Osteocyte (in vitro differentiated cells): ENCODE results near the gene GINS2. TPM values are rescaled to one million over a fixed set of nuclear protein-coding genes. Genes with fewer than 3 reads are reported as not detected.

Experiments used
- DNase-seq: peaks from one replicate; pipeline ENCODE4 v3.0.0; 2021; ENCODE audit warnings: mixed read lengths; ENCODE audit not compliant: unreplicated experiment; ENCODE audit errors: extremely low spot score
- H3K27ac Mint-ChIP-seq: one replicate; pipeline ENCODE4 v1.8.0; 2021; ENCODE audit warnings: mild to moderate bottlenecking, mixed read lengths; ENCODE audit not compliant: unreplicated experiment
- H3K27me3 Mint-ChIP-seq: one replicate; pipeline ENCODE4 v1.8.0; 2021; ENCODE audit warnings: mixed read lengths; ENCODE audit not compliant: unreplicated experiment
- H3K36me3 Mint-ChIP-seq: one replicate; pipeline ENCODE4 v1.8.0; 2021; ENCODE audit warnings: mixed read lengths; ENCODE audit not compliant: unreplicated experiment
- H3K4me1 Mint-ChIP-seq: one replicate; pipeline ENCODE4 v1.8.0; 2021; ENCODE audit warnings: mixed read lengths; ENCODE audit not compliant: unreplicated experiment
- H3K4me3 Mint-ChIP-seq: one replicate; pipeline ENCODE4 v1.8.0; 2021; ENCODE audit warnings: mild to moderate bottlenecking, moderate library complexity, mixed read lengths; ENCODE audit not compliant: unreplicated experiment
- H3K9me3 Mint-ChIP-seq: one replicate; pipeline ENCODE4 v1.8.0; 2021; ENCODE audit warnings: mixed read lengths; ENCODE audit not compliant: unreplicated experiment
- CTCF ChIP-seq: fragments of 200-600 bp; sonication (generic); IDR thresholded peaks from 2 replicates; pipeline ENCODE4 v1.5.0; 2021; ENCODE audit warnings: antibody characterized with exemption, mild to moderate bottlenecking, moderate library complexity
- total RNA-seq: library from RNA; stranded (reverse); gene quantifications from 2 replicates; pipeline ENCODE4 v1.2.1, GENCODE V29; 2021

The GINS2 gene
- total RNA-seq, 1 donor from 2014 or later: 5.7 TPM

DNA sequence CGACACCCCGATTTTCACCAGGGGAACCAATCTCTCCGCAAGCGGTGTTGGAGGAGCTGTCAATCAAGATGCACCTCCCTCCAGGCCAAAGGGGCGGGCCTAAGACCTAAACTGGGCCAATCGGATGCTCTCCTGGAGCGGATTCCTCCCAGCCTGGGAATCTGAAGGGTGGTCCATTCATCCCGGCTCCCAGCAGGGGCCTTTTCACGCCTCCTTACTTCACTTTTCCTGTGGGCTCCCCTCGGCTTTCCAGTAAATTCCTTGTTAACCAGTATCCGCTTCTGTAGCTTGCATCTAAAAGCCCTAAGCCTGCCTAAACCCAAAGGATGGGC is 45.1 kb upstream of the GINS2 start:
- H3K27ac Mint-ChIP-seq: no peak overlapping the region
- no peak overlapping the region for H3K4me3 Mint-ChIP-seq
- H3K4me1 Mint-ChIP-seq: no peaks in the 10 kb centered on the region
- no peaks in the 10 kb centered on the region for H3K9me3 Mint-ChIP-seq
- no peaks in the 10 kb centered on the region for H3K27me3 Mint-ChIP-seq
- DNase-seq: no peak
- no peaks in the 10 kb centered on the region for H3K36me3 Mint-ChIP-seq
- TF ChIP-seq CTCF: no peak

- H3K36me3 Mint-ChIP-seq: no peaks in the 10 kb centered on the region
- no peaks in the 10 kb centered on the region for H3K4me1 Mint-ChIP-seq
- H3K4me3 Mint-ChIP-seq: no peak overlapping the region
- TF ChIP-seq CTCF: no peak
- no peaks in the 10 kb centered on the region for H3K27me3 Mint-ChIP-seq
- DNase-seq: no peak
- no peak overlapping the region for H3K27ac Mint-ChIP-seq
- no peaks in the 10 kb centered on the region for H3K9me3 Mint-ChIP-seq
Observed at GRCh38 chr16:85733155-85733838, 44.5 kb upstream of the GINS2 start.

DNA sequence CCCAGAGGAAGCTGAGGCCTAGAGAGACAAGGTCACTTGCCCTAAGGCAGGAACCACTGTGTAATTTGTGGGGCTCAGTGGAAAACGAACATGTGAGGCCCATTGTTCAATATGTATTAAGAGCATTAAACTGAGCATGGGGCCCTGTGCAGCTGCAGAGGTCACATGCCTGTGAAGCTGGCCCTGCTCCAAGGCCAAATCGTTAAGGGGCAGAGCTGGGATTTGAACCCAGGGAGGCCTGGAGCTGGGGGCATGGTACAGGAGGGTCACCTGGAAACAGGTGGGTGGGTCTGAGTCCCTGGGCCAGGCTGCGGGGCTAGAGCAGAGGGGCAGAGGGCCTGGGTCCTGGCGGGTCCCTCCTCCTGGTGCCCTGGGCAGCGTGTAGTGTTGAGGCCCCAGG is 42.4 kb upstream of the GINS2 start:
- no peak for TF ChIP-seq CTCF
- H3K4me3 Mint-ChIP-seq: no peak overlapping the region
- H3K27ac Mint-ChIP-seq: no peak overlapping the region
- peaks cover under 1% of the 10 kb centered on the region for H3K36me3 Mint-ChIP-seq
- H3K27me3 Mint-ChIP-seq: peaks cover 8% of the 10 kb centered on the region
- no peaks in the 10 kb centered on the region for H3K9me3 Mint-ChIP-seq
- H3K4me1 Mint-ChIP-seq: no peaks in the 10 kb centered on the region
- DNase-seq: no peak

GRCh38 chr16:85730186-85730465 is 41.4 kb upstream of the GINS2 start:
- Mint-ChIP-seq H3K36me3 (peaks cover 3% of the 10 kb centered on the region), H3K27ac (no peak overlapping the region), H3K27me3 (peaks cover 14% of the 10 kb centered on the region), H3K9me3 (no peaks in the 10 kb centered on the region), H3K4me3 (no peak overlapping the region), H3K4me1 (no peaks in the 10 kb centered on the region)
- no peak for TF ChIP-seq CTCF
- DNase-seq: no peak

GRCh38 chr16:85729452-85730185 is 40.9 kb upstream of the GINS2 start:
- Mint-ChIP-seq H3K4me1 (no peaks in the 10 kb centered on the region), H3K9me3 (no peaks in the 10 kb centered on the region), H3K4me3 (no peak overlapping the region), H3K27ac (no peak overlapping the region), H3K36me3 (peaks cover 3% of the 10 kb centered on the region), H3K27me3 (peaks cover 14% of the 10 kb centered on the region)
- no peak for TF ChIP-seq CTCF
- no peak for DNase-seq
